Left lung (tissue), 10 donors: ENCODE data around the gene C10orf143. TPM values are rescaled to one million over a fixed set of nuclear protein-coding genes. Genes with fewer than 3 reads are reported as not detected.
"Not testable (repeated sequence)": the region's sequence is repeated elsewhere in the genome, so short reads cannot be mapped to it uniquely, and the experiment has no call there.

Source experiments
- ATAC-seq: fragments of 200-7000 bp; cut with Tn5 transposase; one replicate; pipeline ENCODE4 v1.9.1; 2020; ENCODE audit warnings: moderate library complexity
- DNase-seq, 4 donors: peaks; one replicate each; pipeline ENCODE4 v3.0.0-alpha.2; 2013 to 2020
- H3K27ac ChIP-seq, 2 donors: fragments of 200-600 bp; sonication (generic) in 1 of 2; one replicate each; pipeline versions ENCODE4 v1.5.0 to v1.8.0; 2020 to 2021
- H3K27me3 ChIP-seq, 2 donors: fragments of 200-600 bp; sonication (generic) in 1 of 2; one replicate each; pipeline versions ENCODE4 v1.5.0 to v1.8.0; 2020 to 2021
- H3K36me3 ChIP-seq, 2 donors: fragments of 200-600 bp; sonication (generic) in 1 of 2; one replicate each; pipeline versions ENCODE4 v1.5.0 to v1.8.0; 2020 to 2021
- H3K4me1 ChIP-seq, 2 donors: fragments of 200-600 bp; one replicate each; pipeline ENCODE4 v1.8.0; 2021
- H3K4me3 ChIP-seq, 2 donors: fragments of 200-600 bp; sonication (generic) in 1 of 2; one replicate each; pipeline versions ENCODE4 v1.5.0 to v1.8.0; 2020 to 2021; ENCODE audit warnings: mild to moderate bottlenecking in 1 of 2
- H3K9me3 ChIP-seq, 2 donors: fragments of 200-600 bp; sonication (generic) in 1 of 2; one replicate each; pipeline versions ENCODE4 v1.5.0 to v1.8.0; 2020 to 2021
- CTCF ChIP-seq, 2 donors: fragments of 200-600 bp; sonication (generic) in 1 of 2; IDR thresholded peaks; one replicate each; pipeline versions ENCODE4 v1.5.0 to v1.8.0; 2021; ENCODE audit warnings: antibody characterized with exemption in 2 of 2
- intact Hi-C, 2 donors: fragments of 100-400 bp; cut with DNase I; formaldehyde crosslinking; loops; one replicate each; pipeline versions ENCODE4 v1.11.2 to v1.14.2; 2022
- polyA plus RNA-seq, 6 donors: library from polyadenylated mRNA; unstranded; fragments of 120-200 nt; gene quantifications; one replicate each; pipeline ENCODE4 v1.2.1, GENCODE V29; 2013; ENCODE audit not compliant: insufficient read length in 6 of 6
- total RNA-seq, 2 donors: library from RNA; stranded (reverse); fragmentation: NEBNext Ultra II Directional; extraction: Animal tissue kit (Norgen Biotek cat#: 25700); gene quantifications; one replicate each; pipeline ENCODE4 v1.2.1, GENCODE V29; 2021
- donor health status: DM: no; HTN: yes; CAD: no.
- donor health status: DM: no; HTN: no; CAD: no.

Gene C10orf143
- total and polyA plus RNA-seq, 8 donors: 2.0 to 5.6 (median 5.0) TPM

GRCh38 chr10:130024779-130025325, 85.8 kb downstream of the C10orf143 start:
- H3K36me3 ChIP-seq: no peaks in the 10 kb centered on the region
- H3K27me3 ChIP-seq: peaks cover 0 to 10% of the 10 kb centered on the region in 2 donors
- DNase-seq (no peak), ATAC-seq (no peak)
- no peak overlapping the region for H3K4me3 ChIP-seq
- H3K9me3 ChIP-seq: no peaks in the 10 kb centered on the region
- intact Hi-C loops: no loop called here
- TF ChIP-seq CTCF (IDR thresholded peaks at IDR 0.05): no peak
- H3K4me1 ChIP-seq: no peaks in the 10 kb centered on the region
- no peak overlapping the region for H3K27ac ChIP-seq

GRCh38 chr10:130024326-130024725, 86.3 kb downstream of the C10orf143 start:
- H3K4me1 ChIP-seq, H3K4me3 ChIP-seq, DNase-seq, intact Hi-C loops, H3K36me3 ChIP-seq, H3K9me3 ChIP-seq, ATAC-seq, H3K27ac ChIP-seq: not testable (repeated sequence)
- peaks cover 0 to 10% of the 10 kb centered on the region in 2 donors for H3K27me3 ChIP-seq

GRCh38 chr10:130023454-130024230, 87.0 kb downstream of the C10orf143 start:
- no peak overlapping the region for H3K27ac ChIP-seq
- peak in 1 of 4 donors; percentile 63 for DNase-seq
- intact Hi-C loops: no loop called here
- H3K27me3 ChIP-seq: peaks cover 0 to 10% of the 10 kb centered on the region in 2 donors
- no peaks in the 10 kb centered on the region for H3K9me3 ChIP-seq
- no peaks in the 10 kb centered on the region for H3K36me3 ChIP-seq
- no peak for TF ChIP-seq CTCF (IDR thresholded peaks at IDR 0.05)
- no peak for ATAC-seq
- H3K4me3 ChIP-seq: no peak overlapping the region
- no peaks in the 10 kb centered on the region for H3K4me1 ChIP-seq

GRCh38 chr10:130022511-130023299, 87.9 kb downstream of the C10orf143 start:
- no peaks in the 10 kb centered on the region for H3K9me3 ChIP-seq
- no peak overlapping the region for H3K4me3 ChIP-seq
- H3K36me3 ChIP-seq: no peaks in the 10 kb centered on the region
- H3K27ac ChIP-seq: no peak overlapping the region
- intact Hi-C loops: no loop called here
- H3K27me3 ChIP-seq: peaks cover 0 to 5% of the 10 kb centered on the region in 2 donors
- ATAC-seq: no peak
- H3K4me1 ChIP-seq: no peaks in the 10 kb centered on the region
- DNase-seq: peak in 1 of 4 donors; percentile 66
- no peak for TF ChIP-seq CTCF (IDR thresholded peaks at IDR 0.05)

- no peaks in the 10 kb centered on the region for H3K9me3 ChIP-seq
- no peaks in the 10 kb centered on the region for H3K36me3 ChIP-seq
- intact Hi-C loops: no loop called here
- TF ChIP-seq CTCF (IDR thresholded peaks at IDR 0.05): no peak
- H3K27me3 ChIP-seq: peaks cover 0 to 4% of the 10 kb centered on the region in 2 donors
- H3K4me1 ChIP-seq: no peaks in the 10 kb centered on the region
- ATAC-seq (no peak), DNase-seq (no peak)
- H3K27ac ChIP-seq: no peak overlapping the region
- no peak overlapping the region for H3K4me3 ChIP-seq
These were observed 88.5 kb downstream of the C10orf143 start for GRCh38 chr10:130022086-130022485.
